Dermis microvascular lymphatic vessel endothelial cell (primary cell): ENCODE results near the gene SMPD3. TPM values are rescaled to one million over a fixed set of nuclear protein-coding genes. Genes with fewer than 3 reads are reported as not detected.
"Not testable (repeated sequence)": the region's sequence is repeated elsewhere in the genome, so short reads cannot be mapped to it uniquely, and the experiment has no call there.

Experiments used
- DNase-seq, 2 donors: peaks; one replicate each; pipeline versions ENCODE4 v3.0.0 to v3.0.0-alpha.2; 2010; ENCODE audit warnings: low read depth in 2 of 2
- total RNA-seq: library from RNA; depleted of rRNA; stranded (reverse); fragments of >200 nt; gene quantifications from 2 replicates; pipeline ENCODE4 v1.2.1, GENCODE V29; 2014

Gene SMPD3
- under 0.01 TPM in 2 replicates for total RNA-seq

- peak; percentile 89 to 99 for DNase-seq
These were observed at the start of gene SMPD3 for GRCh38 chr16:68448360-68448970. TSS of gene SMPD3 (minus strand) at chr16:68448508. CDS start at chr16:68372181, 76,327 bp downstream.

GRCh38 chr16:68496689-68497088, 48.4 kb upstream of the SMPD3 start:
- no peak for DNase-seq

GRCh38 chr16:68494261-68494660, 46.0 kb upstream of the SMPD3 start:
- DNase-seq: not testable (repeated sequence)

GRCh38 chr16:68493412-68494070, 45.2 kb upstream of the SMPD3 start:
- no peak for DNase-seq

- DNase-seq: no peak
These were observed 44.5 kb upstream of the SMPD3 start for GRCh38 chr16:68492543-68493411.

GRCh38 chr16:68492151-68492542, 43.8 kb upstream of the SMPD3 start:
- DNase-seq: no peak

- no peak for DNase-seq
These were observed 43.3 kb upstream of the SMPD3 start for GRCh38 chr16:68491576-68491950.

- peak in 1 of 2 donors; percentile 43 for DNase-seq
These were observed 42.7 kb upstream of the SMPD3 start for GRCh38 chr16:68490829-68491575.

- no peak for DNase-seq
These were observed 42.0 kb upstream of the SMPD3 start for GRCh38 chr16:68490358-68490757.

- DNase-seq: no peak
These were observed 40.2 kb upstream of the SMPD3 start for GRCh38 chr16:68488554-68488953.

GRCh38 chr16:68487669-68488068, 39.4 kb upstream of the SMPD3 start:
- no peak for DNase-seq

- DNase-seq: no peak
These were observed 38.9 kb upstream of the SMPD3 start for GRCh38 chr16:68487203-68487514.

GRCh38 chr16:68486502-68487202, 38.3 kb upstream of the SMPD3 start:
- peak in 1 of 2 donors; percentile 26 for DNase-seq

GRCh38 chr16:68481636-68482035, 33.3 kb upstream of the SMPD3 start:
- no peak for DNase-seq

GRCh38 chr16:68480084-68480995, 32.0 kb upstream of the SMPD3 start:
- DNase-seq: no peak

- DNase-seq: no peak
These were observed 31.0 kb upstream of the SMPD3 start for GRCh38 chr16:68479271-68479670.

GRCh38 chr16:68478526-68479250, 30.4 kb upstream of the SMPD3 start:
- no peak for DNase-seq

- no peak for DNase-seq
These were observed 26.8 kb upstream of the SMPD3 start for GRCh38 chr16:68475071-68475470.

GRCh38 chr16:68473358-68474070, 25.2 kb upstream of the SMPD3 start:
- DNase-seq: peak in 1 of 2 donors; percentile 25
